DND-41 (cell line): ENCODE measurements around the gene XPR1.

Experiments
- EZH2 ChIP-seq: IDR thresholded peaks from 3 replicates; pipeline ENCODE4 v1.6.1; 2012; ENCODE audit warnings: borderline replicate concordance, low read depth, mild to moderate bottlenecking, moderate library complexity, low read length, inconsistent platforms; ENCODE audit not compliant: severe bottlenecking
- TF ChIP-seq, protein P1 (sequence below): IDR thresholded peaks from 2 replicates; pipeline ENCODE4 v1.5.1; 2012; ENCODE audit warnings: borderline replicate concordance, low read length, moderate library complexity, mild to moderate bottlenecking; ENCODE audit not compliant: poor library complexity, severe bottlenecking; ENCODE audit errors: extremely low read depth

DNA sequence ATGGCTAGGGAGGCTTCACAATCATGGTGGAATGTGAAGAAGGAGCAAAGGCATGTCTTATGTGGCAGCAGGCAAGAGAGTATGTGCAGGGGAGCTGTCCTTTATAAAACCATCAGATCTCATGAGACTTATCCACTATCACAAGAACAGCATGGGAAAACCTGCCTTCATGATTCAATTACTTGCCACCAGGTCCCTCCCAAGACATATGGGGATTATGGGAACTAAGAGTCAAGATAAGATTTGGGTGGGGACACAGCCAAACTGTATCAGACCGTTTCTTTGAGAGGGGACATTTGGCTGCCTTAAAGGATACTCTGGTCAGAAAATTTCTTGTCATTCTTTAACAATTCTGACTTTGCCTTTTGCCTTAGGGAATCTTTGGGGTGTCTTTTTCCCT lies 3.2 kb upstream of the XPR1 start:
- TF ChIP-seq, protein P1, sequence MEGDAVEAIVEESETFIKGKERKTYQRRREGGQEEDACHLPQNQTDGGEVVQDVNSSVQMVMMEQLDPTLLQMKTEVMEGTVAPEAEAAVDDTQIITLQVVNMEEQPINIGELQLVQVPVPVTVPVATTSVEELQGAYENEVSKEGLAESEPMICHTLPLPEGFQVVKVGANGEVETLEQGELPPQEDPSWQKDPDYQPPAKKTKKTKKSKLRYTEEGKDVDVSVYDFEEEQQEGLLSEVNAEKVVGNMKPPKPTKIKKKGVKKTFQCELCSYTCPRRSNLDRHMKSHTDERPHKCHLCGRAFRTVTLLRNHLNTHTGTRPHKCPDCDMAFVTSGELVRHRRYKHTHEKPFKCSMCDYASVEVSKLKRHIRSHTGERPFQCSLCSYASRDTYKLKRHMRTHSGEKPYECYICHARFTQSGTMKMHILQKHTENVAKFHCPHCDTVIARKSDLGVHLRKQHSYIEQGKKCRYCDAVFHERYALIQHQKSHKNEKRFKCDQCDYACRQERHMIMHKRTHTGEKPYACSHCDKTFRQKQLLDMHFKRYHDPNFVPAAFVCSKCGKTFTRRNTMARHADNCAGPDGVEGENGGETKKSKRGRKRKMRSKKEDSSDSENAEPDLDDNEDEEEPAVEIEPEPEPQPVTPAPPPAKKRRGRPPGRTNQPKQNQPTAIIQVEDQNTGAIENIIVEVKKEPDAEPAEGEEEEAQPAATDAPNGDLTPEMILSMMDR, result no peak
- no peak for TF ChIP-seq EZH2
